H1 (cell line): ENCODE measurements around the gene SPEN. TPM values are rescaled to one million over a fixed set of nuclear protein-coding genes. Genes with fewer than 3 reads are reported as not detected.

Experiments used
- CTCF ChIA-PET: fragments of 300-600 bp; sonication (Branson Sonifier 250); formaldehyde crosslinking; loops from one replicate; lab custom pipeline; 2021; ENCODE audit not compliant: partially characterized antibody; lab: Charles Lee
- POLR2A ChIA-PET: fragments of 300-600 bp; sonication (Branson Sonifier 250); formaldehyde crosslinking; loops from one replicate; lab custom pipeline; 2021; ENCODE audit warnings: inconsistent platforms; ENCODE audit not compliant: partially characterized antibody; lab: Charles Lee
- DNase-seq, 2 experiments: peaks; one replicate each; pipeline versions ENCODE4 v3.0.0 to v3.0.0-alpha.2; 2010 to 2022; ENCODE audit warnings: low spot score in 2 of 2, low read depth in 1 of 2, mixed read lengths in 1 of 2
- FAIRE-seq: peaks from 2 replicates; lab custom pipeline; 2011; peaks lifted over from hg19 to GRCh38; lab: Jason Lieb, UNC
- H2AFZ ChIP-seq: 2 replicates; pipeline ENCODE4 v1.8.1; 2012; ENCODE audit warnings: low read length, inconsistent platforms
- H2AK5ac ChIP-seq: 2 replicates; pipeline ENCODE4 v1.6.1; 2013; ENCODE audit warnings: low read depth, low read length
- H2BK120ac ChIP-seq: replicated peaks from 2 replicates; pipeline ENCODE3; 2013; ENCODE audit warnings: low read depth, low read length, inconsistent platforms
- H2BK12ac ChIP-seq: 2 replicates; pipeline ENCODE4 v1.6.1; 2013; ENCODE audit warnings: low read depth, low read length
- H2BK15ac ChIP-seq: 2 replicates; pipeline ENCODE4 v1.6.1; 2013; ENCODE audit warnings: low read length
- H2BK20ac ChIP-seq: 2 replicates; pipeline ENCODE4 v1.6.1; 2013; ENCODE audit warnings: low read length
- H2BK5ac ChIP-seq: 2 replicates; pipeline ENCODE4 v1.6.1; 2013; ENCODE audit warnings: low read depth, low read length
- H3K14ac ChIP-seq: 2 replicates; pipeline ENCODE4 v1.6.1; 2013; ENCODE audit warnings: inconsistent platforms; ENCODE audit not compliant: insufficient read length
- H3K18ac ChIP-seq: 2 replicates; pipeline ENCODE4 v1.6.1; 2013; ENCODE audit warnings: low read length; ENCODE audit errors: extremely low read depth
- H3K23ac ChIP-seq: 2 replicates; pipeline ENCODE4 v1.6.1; 2013; ENCODE audit warnings: inconsistent platforms; ENCODE audit not compliant: insufficient read length
- H3K23me2 ChIP-seq: 2 replicates; pipeline ENCODE4 v1.6.1; 2013; ENCODE audit warnings: low read depth, low read length
- H3K27ac ChIP-seq: 2 replicates; pipeline ENCODE4 v1.6.1; 2011; ENCODE audit warnings: low read depth, low read length, inconsistent platforms
- H3K27me3 ChIP-seq, 4 experiments: replicated peaks in 1 of 4; 1 replicate in 1 of 4; 2 replicates in 3 of 4; pipeline versions ENCODE4 v1.6.1 to v1.8.1; 2011 to 2013; ENCODE audit warnings: low read length in 3 of 4, mild to moderate bottlenecking in 3 of 4, inconsistent platforms in 2 of 4, mixed read lengths in 2 of 4, moderate library complexity in 1 of 4; ENCODE audit not compliant: control insufficient read depth in 3 of 4, insufficient read depth in 3 of 4; ENCODE audit errors: extremely low read depth in 1 of 4
- H3K36me3 ChIP-seq, 4 experiments: 2 replicates each; pipeline versions ENCODE4 v1.6.1 to v1.8.1; 2011 to 2013; ENCODE audit warnings: mild to moderate bottlenecking in 4 of 4, low read length in 3 of 4, moderate library complexity in 2 of 4, control low read depth in 1 of 4, inconsistent platforms in 1 of 4; ENCODE audit not compliant: insufficient read depth in 4 of 4, control insufficient read depth in 2 of 4
- H3K4ac ChIP-seq: replicated peaks from 2 replicates; pipeline ENCODE3; 2013; ENCODE audit warnings: low read length, low read depth, mixed read lengths, inconsistent platforms; ENCODE audit not compliant: insufficient read length
- H3K4me1 ChIP-seq, 4 experiments: replicated peaks in 1 of 4; 1 replicate in 1 of 4; 2 replicates in 3 of 4; pipeline versions ENCODE4 v1.6.1 to v1.8.1; 2011 to 2013; ENCODE audit warnings: low read length in 3 of 4, inconsistent platforms in 2 of 4, mixed read lengths in 1 of 4; ENCODE audit not compliant: insufficient read depth in 4 of 4, control insufficient read depth in 3 of 4
- H3K4me2 ChIP-seq, 2 experiments: 2 replicates each; pipeline versions ENCODE4 v1.6.1 to v1.8.1; 2011 to 2013; ENCODE audit warnings: low read depth in 2 of 2, low read length in 2 of 2, control low read depth in 1 of 2, inconsistent platforms in 1 of 2, mild to moderate bottlenecking in 1 of 2; ENCODE audit not compliant: insufficient read depth in 1 of 2
- H3K4me3 ChIP-seq, 4 experiments: fragments of 200-600, 300-600 bp in 1 of 4; sonication (generic), shearing (Covaris generic), sonication (Bioruptor Twin) in 1 of 4; 2 replicates each; pipeline versions ENCODE4 v1.5.1 to v1.8.1; 2011 to 2016; ENCODE audit warnings: low read length in 4 of 4, low read depth in 3 of 4, control low read depth in 2 of 4, inconsistent platforms in 2 of 4, mild to moderate bottlenecking in 2 of 4, mixed read lengths in 1 of 4, moderate library complexity in 1 of 4; ENCODE audit not compliant: insufficient read depth in 2 of 4; ENCODE audit errors: extremely low read depth in 1 of 4
- H3K56ac ChIP-seq: replicated peaks from 2 replicates; pipeline ENCODE3; 2013; ENCODE audit warnings: low read depth, mild to moderate bottlenecking, mixed read lengths, low read length, inconsistent platforms; ENCODE audit not compliant: insufficient read length
- H3K79me1 ChIP-seq: 2 replicates; pipeline ENCODE4 v1.6.1; 2013; ENCODE audit warnings: low read depth, low read length, control low read depth
- H3K79me2 ChIP-seq, 2 experiments: 2 replicates each; pipeline versions ENCODE4 v1.6.1 to v1.8.1; 2012 to 2013; ENCODE audit warnings: low read length in 2 of 2, mild to moderate bottlenecking in 2 of 2, inconsistent platforms in 1 of 2; ENCODE audit not compliant: insufficient read depth in 2 of 2, control insufficient read depth in 1 of 2
- H3K9ac ChIP-seq, 4 experiments: replicated peaks in 1 of 4; 1 replicate in 1 of 4; 2 replicates in 3 of 4; pipeline versions ENCODE4 v1.6.1 to v1.8.1; 2011 to 2013; ENCODE audit warnings: low read depth in 3 of 4, low read length in 3 of 4, control low read depth in 2 of 4, mild to moderate bottlenecking in 2 of 4, moderate library complexity in 2 of 4, inconsistent platforms in 1 of 4; ENCODE audit errors: extremely low read depth in 1 of 4
- H3K9me3 ChIP-seq, 2 experiments: 2 replicates each; pipeline versions ENCODE4 v1.6.1 to v1.8.1; 2012 to 2013; ENCODE audit warnings: mild to moderate bottlenecking in 2 of 2, moderate library complexity in 2 of 2, control low read depth in 1 of 2, inconsistent platforms in 1 of 2, low read depth in 1 of 2, low read length in 1 of 2, mixed read lengths in 1 of 2; ENCODE audit not compliant: insufficient read depth in 2 of 2
- H4K20me1 ChIP-seq, 2 experiments: replicated peaks in 1 of 2; 2 replicates each; pipeline versions ENCODE3 to v1.8.1; 2011 to 2013; ENCODE audit warnings: inconsistent platforms in 2 of 2, low read length in 2 of 2, mild to moderate bottlenecking in 1 of 2; ENCODE audit not compliant: insufficient read depth in 2 of 2, control insufficient read depth in 1 of 2
- H4K5ac ChIP-seq: 2 replicates; pipeline ENCODE4 v1.6.1; 2013; ENCODE audit warnings: low read length, low read depth, mixed read lengths, inconsistent platforms; ENCODE audit not compliant: insufficient read length
- H4K8ac ChIP-seq: 2 replicates; pipeline ENCODE4 v1.8.0; 2013; ENCODE audit warnings: mild to moderate bottlenecking, moderate library complexity, low read length, inconsistent platforms; ENCODE audit not compliant: insufficient read depth; ENCODE audit errors: extremely low read depth
- H4K91ac ChIP-seq: replicated peaks from 2 replicates; pipeline ENCODE3; 2013; ENCODE audit warnings: low read length, mixed read lengths, inconsistent platforms; ENCODE audit not compliant: insufficient read length
- CTCF ChIP-seq, 3 experiments: IDR thresholded peaks; 1 replicate in 2 of 3; 2 replicates in 1 of 3; pipeline versions ENCODE4 v1.5.1 to v1.6.1; 2011; ENCODE audit warnings: low read length in 3 of 3, mild to moderate bottlenecking in 3 of 3, inconsistent platforms in 2 of 3, low read depth in 1 of 3, moderate library complexity in 1 of 3; ENCODE audit not compliant: insufficient read depth in 1 of 3; ENCODE audit errors: control extremely low read depth in 1 of 3
- MAX ChIP-seq: IDR thresholded peaks from 2 replicates; pipeline ENCODE4 v1.6.1; 2012; ENCODE audit warnings: inconsistent platforms
- NRF1 ChIP-seq: IDR thresholded peaks from 2 replicates; pipeline ENCODE4 v1.6.1; 2011; ENCODE audit warnings: mild to moderate bottlenecking, low read depth, low read length, improper control_type of control experiment
- SAP30 ChIP-seq: fragments of 300-600 bp; sonication (generic); IDR thresholded peaks from 2 replicates; pipeline ENCODE4 v1.7.1; 2012; ENCODE audit warnings: low read length, moderate library complexity, mild to moderate bottlenecking, inconsistent platforms; ENCODE audit not compliant: insufficient read depth, insufficient replicate concordance
- SIX5 ChIP-seq: IDR thresholded peaks from 2 replicates; pipeline ENCODE4 v1.6.1; 2011; ENCODE audit warnings: mild to moderate bottlenecking, low read depth, low read length
- TAF1 ChIP-seq: IDR thresholded peaks from 2 replicates; pipeline ENCODE4 v1.6.1; 2011; ENCODE audit warnings: mild to moderate bottlenecking, low read depth, low read length
- USF2 ChIP-seq: IDR thresholded peaks from 2 replicates; pipeline ENCODE4 v1.6.1; 2011; ENCODE audit warnings: low read length, improper control_type of control experiment
- ZNF274 ChIP-seq: IDR thresholded peaks from 2 replicates; pipeline ENCODE4 v1.7.0; 2012; ENCODE audit warnings: low read length, borderline replicate concordance; ENCODE audit errors: extremely low read depth
- WGBS, 2 experiments: shearing (Covaris generic) in 1 of 2; methylation state at CpG; one replicate each; pipeline versions ENCODE4 v1.1.6 to v1.1.7; 2013 to 2015; ENCODE audit warnings: low lambda C conversion rate in 2 of 2, mixed read lengths in 2 of 2, inconsistent platforms in 1 of 2, low coverage in 1 of 2, missing lambda C conversion rate in 1 of 2; ENCODE audit not compliant: insufficient replicate concordance in 2 of 2, insufficient coverage in 1 of 2, insufficient read length in 1 of 2; ENCODE audit errors: extremely low coverage in 1 of 2, missing lambda C conversion rate in 1 of 2; 5-methylcytosine and 5-hydroxymethylcytosine counted together
- polyA plus RNA-seq, 7 experiments: library from polyadenylated mRNA; depleted of rRNA in 3 of 7; stranded (reverse) in 5 of 7; unstranded in 2 of 7; fragments of >200 nt in 5 of 7; fragments of 200-250 nt in 2 of 7; gene quantifications; 1 replicate in 5 of 7; 2 replicates in 1 of 7; 4 replicates in 1 of 7; pipeline versions ENCODE4 v1.2.1 to v1.2.3, GENCODE V29; 2011 to 2013; ENCODE audit warnings: missing spikeins in 2 of 7, mixed read lengths in 2 of 7
- total RNA-seq: library from RNA; stranded (reverse); fragmentation: NEBNext Ultra II Directional; extraction: Animal tissue kit (Norgen Biotek cat#: 25700); gene quantifications from 2 replicates; pipeline ENCODE4 v1.2.1, GENCODE V29; 2021

SPEN gene
- total and polyA plus RNA-seq, 2 of the 8 experiments (the other 6 are each of a cell fraction or from before 2014, with no cell fraction given) = 12.5 to 52.1 TPM

- no peak overlapping the region for H2AFZ ChIP-seq
- DNase-seq = no peak
- H3K4me3 ChIP-seq = no peak overlapping the region
- no peaks in the 10 kb centered on the region for H3K9me3 ChIP-seq
- H2AK5ac ChIP-seq = no peak overlapping the region
- H2BK20ac ChIP-seq = no peak overlapping the region
- peaks cover 0 to 1% of the 10 kb centered on the region in 2 experiments for H4K20me1 ChIP-seq
- H3K79me2 ChIP-seq = no peaks in the 10 kb centered on the region
- no peak overlapping the region for H3K4me2 ChIP-seq
- H3K36me3 ChIP-seq = no peaks in the 10 kb centered on the region
- H4K5ac ChIP-seq = no peak overlapping the region
- ChIA-PET CTCF (interaction anchor here (0.6 to 4.5 kb wide), 25 partner anchors 9 to 516 kb away, joined by 3 to 25 read pairs (median 6); partner anchors contain the start of genes SRARP, TMEM82 and ZBTB17), POLR2A (interaction anchor here (1.3 kb wide), 1 partner anchor 47 kb away, joined by 9 read pairs; no protein-coding TSS in a partner anchor)
- FAIRE-seq = no peak
- H3K23me2 ChIP-seq = no peaks in the 10 kb centered on the region
- no peak overlapping the region for H3K23ac ChIP-seq
- no peaks in the 10 kb centered on the region for H3K79me1 ChIP-seq
- H2BK15ac ChIP-seq = no peak overlapping the region
- no peak overlapping the region for H4K91ac ChIP-seq
- H3K27ac ChIP-seq = no peak overlapping the region
- H3K9ac ChIP-seq = no peak overlapping the region
- H3K4me1 ChIP-seq = peaks cover 0 to 18% (median 12%) of the 10 kb centered on the region in 4 experiments; a peak in 6 of 7 replicates
- no peak overlapping the region for H2BK12ac ChIP-seq
- H4K8ac ChIP-seq = no peak overlapping the region
- no peak overlapping the region for H2BK5ac ChIP-seq
- no peak overlapping the region for H3K56ac ChIP-seq
- H3K4ac ChIP-seq = no peak overlapping the region
- no peak overlapping the region for H3K14ac ChIP-seq
- 96% methylated on average over 17 of the region's 17 CpGs; no CpG with 5 or more reads in 1 of the 2 experiments for WGBS, 2 experiments
- no peak overlapping the region for H2BK120ac ChIP-seq
- H3K27me3 ChIP-seq = no peaks in the 10 kb centered on the region
- H3K18ac ChIP-seq = no peak overlapping the region
- TF ChIP-seq TAF1 (no peak), SIX5 (no peak), CTCF (IDR thresholded peaks at IDR 0.05; ENCODE audit: control extremely low read depth in 1 of 3, insufficient read depth in 1 of 3, low read depth in 1 of 3, low read length in 3 of 3) (no peak), NRF1 (no peak), ZNF274 (no peak), SAP30 (no peak), USF2 (no peak), MAX (no peak)
These were observed 45.1 kb upstream of the SPEN start for GRCh38 chr1:15802234-15802965.
